WTC11 (cell line): ENCODE measurements around the gene AIP.
"Not testable (repeated sequence)": the region's sequence is repeated elsewhere in the genome, so short reads cannot be mapped to it uniquely, and the experiment has no call there.

Experiments used
- CTCF ChIP-seq: fragments of 200-600 bp; IDR thresholded peaks from 2 replicates; pipeline ENCODE4 v1.8.0; 2022; ENCODE audit warnings: antibody characterized with exemption
- IRF1 ChIP-seq: sonication (generic); formaldehyde crosslinking; IDR thresholded peaks from 2 replicates; pipeline ENCODE4 v1.8.0; 2023; ENCODE audit warnings: missing genetic modification reagents
- SP1 ChIP-seq: sonication (generic); formaldehyde crosslinking; conservative IDR thresholded peaks from 2 replicates; pipeline ENCODE4 v1.8.1; 2022; ENCODE audit warnings: missing genetic modification reagents

- not testable (repeated sequence) for TF ChIP-seq IRF1 (CRISPR knock-in tag); CTCF; SP1 (CRISPR knock-in tag)
Measured at GRCh38 chr11:67477344-67478050, 5.3 kb upstream of the AIP start.
